Measurements from ENCODE around the gene PDZK1. TPM values are rescaled to one million over a fixed set of nuclear protein-coding genes. Genes with fewer than 3 reads are reported as not detected.
"Not testable (repeated sequence)": the region's sequence is repeated elsewhere in the genome, so short reads cannot be mapped to it uniquely, and the experiment has no call there.

The PDZK1 gene
- polyA plus RNA-seq, 2 donors = 0.04 to 0.05 TPM

GRCh38 chr1:145670995-145671745 lies 36.0 kb downstream of the PDZK1 start:
- H3K4me3 ChIP-seq (ENCODE audit: low read depth in 1 of 2, low read length in 2 of 2); H3K9me3 ChIP-seq (ENCODE audit: control insufficient read depth in 2 of 2, insufficient read depth in 1 of 2, low read depth in 1 of 2, low read length in 1 of 2); H3K27ac ChIP-seq (ENCODE audit: low read depth in 2 of 2, low read length in 1 of 2); H3K36me3 ChIP-seq (ENCODE audit: control insufficient read depth in 2 of 2, insufficient read depth in 2 of 2, low read length in 1 of 2); H3K27me3 ChIP-seq (ENCODE audit: control insufficient read depth in 1 of 2, insufficient read depth in 2 of 2, low read length in 2 of 2); H3K4me1 ChIP-seq (ENCODE audit: control insufficient read depth in 2 of 2, insufficient read depth in 2 of 2, low read length in 1 of 2): not testable (repeated sequence)
- 70 to 94% methylated on average over 1 to 2 of the region's 3 CpGs for WGBS, 2 donors

- 46 to 52% methylated on average over 4 of the region's 4 CpGs for WGBS, 2 donors
- H3K27ac ChIP-seq (ENCODE audit: low read depth in 2 of 2, low read length in 1 of 2); H3K4me3 ChIP-seq (ENCODE audit: low read depth in 1 of 2, low read length in 2 of 2); H3K4me1 ChIP-seq (ENCODE audit: control insufficient read depth in 2 of 2, insufficient read depth in 2 of 2, low read length in 1 of 2); H3K36me3 ChIP-seq (ENCODE audit: control insufficient read depth in 2 of 2, insufficient read depth in 2 of 2, low read length in 1 of 2); H3K27me3 ChIP-seq (ENCODE audit: control insufficient read depth in 1 of 2, insufficient read depth in 2 of 2, low read length in 2 of 2); H3K9me3 ChIP-seq (ENCODE audit: control insufficient read depth in 2 of 2, insufficient read depth in 1 of 2, low read depth in 1 of 2, low read length in 1 of 2): not testable (repeated sequence)
Observed at GRCh38 chr1:145665015-145665414, 42.2 kb downstream of the PDZK1 start.

GRCh38 chr1:145662502-145662901 lies 44.7 kb downstream of the PDZK1 start:
- H3K36me3 ChIP-seq (ENCODE audit: control insufficient read depth in 2 of 2, insufficient read depth in 2 of 2, low read length in 1 of 2); H3K27ac ChIP-seq (ENCODE audit: low read depth in 2 of 2, low read length in 1 of 2); H3K9me3 ChIP-seq (ENCODE audit: control insufficient read depth in 2 of 2, insufficient read depth in 1 of 2, low read depth in 1 of 2, low read length in 1 of 2); H3K4me3 ChIP-seq (ENCODE audit: low read depth in 1 of 2, low read length in 2 of 2); H3K27me3 ChIP-seq (ENCODE audit: control insufficient read depth in 1 of 2, insufficient read depth in 2 of 2, low read length in 2 of 2); H3K4me1 ChIP-seq (ENCODE audit: control insufficient read depth in 2 of 2, insufficient read depth in 2 of 2, low read length in 1 of 2): not testable (repeated sequence)
- 30 to 49% methylated on average over 2 of the region's 2 CpGs for WGBS, 2 donors

GRCh38 chr1:145656245-145656943 lies 50.8 kb downstream of the PDZK1 start:
- not testable (repeated sequence) for H3K36me3 ChIP-seq (ENCODE audit: control insufficient read depth in 2 of 2, insufficient read depth in 2 of 2, low read length in 1 of 2); H3K9me3 ChIP-seq (ENCODE audit: control insufficient read depth in 2 of 2, insufficient read depth in 1 of 2, low read depth in 1 of 2, low read length in 1 of 2); H3K4me3 ChIP-seq (ENCODE audit: low read depth in 1 of 2, low read length in 2 of 2); H3K27me3 ChIP-seq (ENCODE audit: control insufficient read depth in 1 of 2, insufficient read depth in 2 of 2, low read length in 2 of 2); H3K4me1 ChIP-seq (ENCODE audit: control insufficient read depth in 2 of 2, insufficient read depth in 2 of 2, low read length in 1 of 2); H3K27ac ChIP-seq (ENCODE audit: low read depth in 2 of 2, low read length in 1 of 2)
- WGBS, 2 donors = 80 to 90% methylated on average over 5 of the region's 7 CpGs

GRCh38 chr1:145643990-145644389 lies 63.2 kb downstream of the PDZK1 start:
- not testable (repeated sequence) for H3K4me3 ChIP-seq (ENCODE audit: low read depth in 1 of 2, low read length in 2 of 2); H3K27ac ChIP-seq (ENCODE audit: low read depth in 2 of 2, low read length in 1 of 2); H3K36me3 ChIP-seq (ENCODE audit: control insufficient read depth in 2 of 2, insufficient read depth in 2 of 2, low read length in 1 of 2); H3K9me3 ChIP-seq (ENCODE audit: control insufficient read depth in 2 of 2, insufficient read depth in 1 of 2, low read depth in 1 of 2, low read length in 1 of 2); H3K27me3 ChIP-seq (ENCODE audit: control insufficient read depth in 1 of 2, insufficient read depth in 2 of 2, low read length in 2 of 2); H3K4me1 ChIP-seq (ENCODE audit: control insufficient read depth in 2 of 2, insufficient read depth in 2 of 2, low read length in 1 of 2)
- WGBS, 2 donors = no CpG with 5 or more reads among the region's 1 CpG

GRCh38 chr1:145641886-145642285 lies 65.3 kb downstream of the PDZK1 start:
- H3K4me3 ChIP-seq (ENCODE audit: low read depth in 1 of 2, low read length in 2 of 2); H3K4me1 ChIP-seq (ENCODE audit: control insufficient read depth in 2 of 2, insufficient read depth in 2 of 2, low read length in 1 of 2); H3K36me3 ChIP-seq (ENCODE audit: control insufficient read depth in 2 of 2, insufficient read depth in 2 of 2, low read length in 1 of 2); H3K27me3 ChIP-seq (ENCODE audit: control insufficient read depth in 1 of 2, insufficient read depth in 2 of 2, low read length in 2 of 2); H3K27ac ChIP-seq (ENCODE audit: low read depth in 2 of 2, low read length in 1 of 2); H3K9me3 ChIP-seq (ENCODE audit: control insufficient read depth in 2 of 2, insufficient read depth in 1 of 2, low read depth in 1 of 2, low read length in 1 of 2): not testable (repeated sequence)
- WGBS, 2 donors = 100% methylated on average over 1 of the region's 2 CpGs

GRCh38 chr1:145636237-145636636 lies 70.9 kb downstream of the PDZK1 start:
- H3K4me3 ChIP-seq (ENCODE audit: low read depth in 1 of 2, low read length in 2 of 2); H3K4me1 ChIP-seq (ENCODE audit: control insufficient read depth in 2 of 2, insufficient read depth in 2 of 2, low read length in 1 of 2); H3K36me3 ChIP-seq (ENCODE audit: control insufficient read depth in 2 of 2, insufficient read depth in 2 of 2, low read length in 1 of 2); H3K27me3 ChIP-seq (ENCODE audit: control insufficient read depth in 1 of 2, insufficient read depth in 2 of 2, low read length in 2 of 2); H3K9me3 ChIP-seq (ENCODE audit: control insufficient read depth in 2 of 2, insufficient read depth in 1 of 2, low read depth in 1 of 2, low read length in 1 of 2); H3K27ac ChIP-seq (ENCODE audit: low read depth in 2 of 2, low read length in 1 of 2): not testable (repeated sequence)
- WGBS, 2 donors = 45 to 61% methylated on average over 1 of the region's 1 CpG

GRCh38 chr1:145622177-145622576 lies 85.0 kb downstream of the PDZK1 start:
- H3K4me1 ChIP-seq (ENCODE audit: control insufficient read depth in 2 of 2, insufficient read depth in 2 of 2, low read length in 1 of 2); H3K27me3 ChIP-seq (ENCODE audit: control insufficient read depth in 1 of 2, insufficient read depth in 2 of 2, low read length in 2 of 2); H3K27ac ChIP-seq (ENCODE audit: low read depth in 2 of 2, low read length in 1 of 2); H3K4me3 ChIP-seq (ENCODE audit: low read depth in 1 of 2, low read length in 2 of 2); H3K9me3 ChIP-seq (ENCODE audit: control insufficient read depth in 2 of 2, insufficient read depth in 1 of 2, low read depth in 1 of 2, low read length in 1 of 2); H3K36me3 ChIP-seq (ENCODE audit: control insufficient read depth in 2 of 2, insufficient read depth in 2 of 2, low read length in 1 of 2): not testable (repeated sequence)
- WGBS, 2 donors = no CpG with 5 or more reads among the region's 1 CpG

Measured in esophagus (tissue), 2 donors.